OCI-LY7 (cell line): ENCODE measurements around the gene MRPL20. TPM values are rescaled to one million over a fixed set of nuclear protein-coding genes. Genes with fewer than 3 reads are reported as not detected.

ENCODE experiments used
- BruUV-seq: library from RNA; stranded (reverse); fragments of 400-500 nt; replicated peaks from 2 replicates; lab custom pipeline; 2021; lab: Mats Ljungman, UMichigan
- CTCF ChIA-PET: fragments of 300-600 bp; sonication (Branson Sonifier 250); formaldehyde crosslinking; loops from one replicate; lab custom pipeline; 2022; ENCODE audit warnings: antibody characterized with exemption; ENCODE audit not compliant: unreplicated experiment; lab: Charles Lee
- POLR2A ChIA-PET: fragments of 300-600 bp; sonication (Branson Sonifier 250); formaldehyde crosslinking; loops from one replicate; lab custom pipeline; 2022; ENCODE audit warnings: antibody characterized with exemption; lab: Charles Lee
- DNase-seq: peaks from one replicate; pipeline ENCODE4 v3.0.0-alpha.2; 2015; ENCODE audit warnings: low spot score
- H2AFZ ChIP-seq: fragments of 200-600 bp; sonication (generic), shearing (Covaris generic); 2 replicates; pipeline ENCODE4 v1.6.1; 2014; ENCODE audit warnings: mild to moderate bottlenecking, antibody characterized with exemption, low read length, moderate library complexity
- H3K27ac ChIP-seq: fragments of 200-600 bp; sonication (generic); 2 replicates; pipeline ENCODE4 v1.5.1; 2014; ENCODE audit warnings: mixed run types, low read depth, mild to moderate bottlenecking, moderate library complexity, low read length, inconsistent platforms; ENCODE audit not compliant: poor library complexity, severe bottlenecking
- H3K36me3 ChIP-seq: fragments of 200-600 bp; sonication (generic); 2 replicates; pipeline ENCODE4 v1.6.1; 2014; ENCODE audit warnings: mild to moderate bottlenecking, antibody characterized with exemption, low read length, moderate library complexity, mixed read lengths; ENCODE audit not compliant: insufficient read depth
- H3K4me1 ChIP-seq: fragments of 200-600 bp; sonication (generic); 2 replicates; pipeline ENCODE4 v1.5.1; 2014; ENCODE audit warnings: mild to moderate bottlenecking, low read length; ENCODE audit not compliant: insufficient read depth, poor library complexity, severe bottlenecking
- H3K4me2 ChIP-seq: fragments of 200-600 bp; sonication (generic); 2 replicates; pipeline ENCODE4 v1.6.1; 2014; ENCODE audit warnings: mild to moderate bottlenecking, low read length
- H3K4me3 ChIP-seq: fragments of 200-600 bp; sonication (generic); 2 replicates; pipeline ENCODE4 v1.5.1; 2014; ENCODE audit warnings: mild to moderate bottlenecking, low read depth, low read length; ENCODE audit not compliant: poor library complexity, severe bottlenecking
- H3K79me2 ChIP-seq: fragments of 200-600 bp; sonication (generic); 2 replicates; pipeline ENCODE4 v1.6.1; 2016; ENCODE audit warnings: low read depth, mild to moderate bottlenecking, low read length, moderate library complexity, mixed read lengths; ENCODE audit not compliant: insufficient read depth
- H3K9me2 ChIP-seq: fragments of 200-600 bp; sonication (generic); 2 replicates; pipeline ENCODE4 v1.6.1; 2016; ENCODE audit warnings: mild to moderate bottlenecking, low read length, mixed read lengths; ENCODE audit not compliant: insufficient read depth
- H3K9me3 ChIP-seq: fragments of 200-600 bp; sonication (generic); 2 replicates; pipeline ENCODE4 v1.6.1; 2014; ENCODE audit warnings: mild to moderate bottlenecking, mixed run types, low read length, mixed read lengths
- H4K20me1 ChIP-seq: fragments of 200-600 bp; sonication (generic); 2 replicates; pipeline ENCODE4 v1.6.1; 2014; ENCODE audit warnings: mild to moderate bottlenecking, antibody characterized with exemption, low read length, moderate library complexity, mixed read lengths; ENCODE audit not compliant: insufficient read depth
- CTCF ChIP-seq: fragments of 200-600 bp; sonication (generic); conservative IDR thresholded peaks from 2 replicates; pipeline ENCODE4 v1.5.1; 2014; ENCODE audit warnings: mild to moderate bottlenecking, antibody characterized with exemption, low read length, moderate library complexity, mixed read lengths
- EZH2phosphoT487 ChIP-seq: fragments of 200-600 bp; sonication (generic); IDR thresholded peaks from 2 replicates; pipeline ENCODE4 v1.6.1; 2018; ENCODE audit warnings: low read depth, borderline replicate concordance, mild to moderate bottlenecking, mixed run types, antibody characterized with exemption, low read length, moderate library complexity, mixed read lengths
- intact Hi-C: fragments of 100-400 bp; cut with micrococcal nuclease; formaldehyde crosslinking; loops from one replicate; pipeline ENCODE4 v1.10.0; 2022; ENCODE audit not compliant: unreplicated experiment
- total RNA-seq, 2 experiments: library from RNA; depleted of rRNA in 1 of 2; stranded (reverse); fragments of >200 nt in 1 of 2; shearing (Covaris generic) in 1 of 2; gene quantifications; 2 replicates each; pipeline ENCODE4 v1.2.3, GENCODE V29; 2014 to 2022

Gene MRPL20
- total RNA-seq, 2 experiments from 2014 or later, result 143 to 165 TPM

- TF ChIP-seq EZH2phosphoT487 (no peak), CTCF (no peak)
- no peak overlapping the region for H2AFZ ChIP-seq
- H3K79me2 ChIP-seq, result no peaks in the 10 kb centered on the region
- intact Hi-C loops, result no loop called here
- no peak overlapping the region for H3K4me3 ChIP-seq
- H3K4me1 ChIP-seq, result no peaks in the 10 kb centered on the region
- CTCF ChIA-PET, result no interaction called here
- no peaks in the 10 kb centered on the region for H3K36me3 ChIP-seq
- no peak overlapping the region for H3K27ac ChIP-seq
- H3K9me3 ChIP-seq, result no peaks in the 10 kb centered on the region
- no TSS peak for BruUV-seq
- no peaks in the 10 kb centered on the region for H4K20me1 ChIP-seq
- no peaks in the 10 kb centered on the region for H3K9me2 ChIP-seq
- H3K4me2 ChIP-seq, result no peak overlapping the region
- no peak for DNase-seq
- POLR2A ChIA-PET, result no interaction called here
Measured at GRCh38 chr1:1437033-1437903, 30.2 kb upstream of the MRPL20 start.

DNA sequence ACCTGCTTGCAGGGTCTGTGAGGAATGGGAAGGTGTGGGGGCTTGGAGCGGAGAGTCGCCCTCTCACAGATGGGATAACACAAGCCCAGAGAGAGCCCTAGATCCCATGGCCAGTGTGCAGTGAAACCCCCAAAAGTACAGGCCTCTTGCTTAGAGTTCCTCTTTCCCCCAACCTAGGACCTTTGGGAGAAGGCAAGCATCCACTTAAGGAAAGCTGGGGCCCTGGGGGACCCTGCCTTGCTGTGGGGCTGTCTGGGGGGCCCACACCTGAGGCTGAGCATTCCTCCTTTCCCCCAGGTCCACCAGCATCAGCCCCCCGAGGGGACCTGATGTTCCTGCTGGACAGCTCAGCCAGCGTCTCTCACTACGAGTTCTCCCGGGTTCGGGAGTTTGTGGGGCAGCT lies 29.5 kb upstream of the MRPL20 start:
- H3K79me2 ChIP-seq, result no peaks in the 10 kb centered on the region
- H3K36me3 ChIP-seq, result no peaks in the 10 kb centered on the region
- H3K9me3 ChIP-seq, result no peaks in the 10 kb centered on the region
- H3K4me2 ChIP-seq, result no peak overlapping the region
- ChIA-PET CTCF (no interaction called here), POLR2A (no interaction called here)
- no TSS peak for BruUV-seq
- no peak overlapping the region for H3K27ac ChIP-seq
- H2AFZ ChIP-seq, result no peak overlapping the region
- H3K4me1 ChIP-seq, result no peaks in the 10 kb centered on the region
- no peaks in the 10 kb centered on the region for H3K9me2 ChIP-seq
- TF ChIP-seq CTCF (no peak), EZH2phosphoT487 (no peak)
- DNase-seq, result no peak
- H3K4me3 ChIP-seq, result no peak overlapping the region
- intact Hi-C loops, result no loop called here
- H4K20me1 ChIP-seq, result no peaks in the 10 kb centered on the region

GRCh38 chr1:1435911-1436629 lies 29.0 kb upstream of the MRPL20 start:
- Histone ChIP-seq H3K4me2 (no peak overlapping the region), H3K27ac (no peak overlapping the region), H3K9me3 (no peaks in the 10 kb centered on the region), H3K36me3 (no peaks in the 10 kb centered on the region), H3K79me2 (no peaks in the 10 kb centered on the region), H3K4me1 (no peaks in the 10 kb centered on the region), H3K4me3 (no peak overlapping the region), H3K9me2 (no peaks in the 10 kb centered on the region), H4K20me1 (no peaks in the 10 kb centered on the region), H2AFZ (no peak overlapping the region)
- intact Hi-C loops, result no loop called here
- DNase-seq, result no peak
- CTCF ChIA-PET, result no interaction called here
- TF ChIP-seq CTCF (no peak), EZH2phosphoT487 (no peak)
- POLR2A ChIA-PET, result no interaction called here
- no TSS peak for BruUV-seq
